ENCODE results near the gene EEF2KMT. TPM values are rescaled to one million over a fixed set of nuclear protein-coding genes. Genes with fewer than 3 reads are reported as not detected.

EEF2KMT gene
- total and polyA plus RNA-seq, 2 donors (not counting 3 experiments of a cell fraction or from before 2014, with no cell fraction given) = 13.9 to 15.5 TPM

DNA sequence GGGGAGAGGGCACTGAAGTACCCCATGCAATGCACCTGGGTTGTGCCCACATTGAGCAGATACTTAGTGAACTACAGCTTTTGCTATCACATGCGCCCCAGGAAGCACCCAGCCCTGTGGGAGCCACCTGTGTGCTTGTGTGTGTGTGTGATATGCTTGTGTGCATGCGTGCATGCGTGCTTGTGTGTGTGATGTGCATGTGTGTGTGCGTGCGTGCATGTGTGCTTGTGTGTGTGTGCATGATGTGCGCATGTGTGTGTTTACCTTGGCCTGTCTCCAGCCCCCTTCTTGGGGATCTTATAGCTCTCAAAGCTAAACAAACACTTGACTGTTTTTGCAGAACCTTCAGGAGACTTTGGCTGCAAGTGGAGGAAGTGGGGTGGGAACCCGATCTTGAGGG is 32.7 kb downstream of the EEF2KMT start:
- Histone ChIP-seq H3K4me2 (ENCODE audit: insufficient read depth, low read length) (no peak overlapping the region), H4K20me1 (replicated peaks; ENCODE audit: control insufficient read depth, extremely low read depth, insufficient read depth, low read length) (no peaks in the 10 kb centered on the region), H2AFZ (ENCODE audit: low read depth, low read length) (no peak overlapping the region), H3K27ac (ENCODE audit: insufficient read depth, low read depth, low read length) (no peak overlapping the region), H3K79me2 (ENCODE audit: control insufficient read depth, insufficient read depth, low read length) (no peaks in the 10 kb centered on the region), H3K4me3 (replicated peaks in 1 of 3; ENCODE audit: insufficient read depth in 1 of 3, low read depth in 1 of 3, low read length in 3 of 3) (no peak overlapping the region), H3K9ac (replicated peaks; ENCODE audit: extremely low read depth, insufficient read depth, low read length) (no peak overlapping the region), H3K27me3 (ENCODE audit: control insufficient read depth in 2 of 2, insufficient read depth in 2 of 2, low read length in 2 of 2) (peaks cover 0 to 3% of the 10 kb centered on the region in 2 experiments), H3K9me3 (replicated peaks; ENCODE audit: control insufficient read depth, insufficient read depth, low read length) (no peaks in the 10 kb centered on the region), H3K9me1 (replicated peaks; ENCODE audit: control insufficient read depth, extremely low read depth, insufficient read depth, low read length) (no peaks in the 10 kb centered on the region), H3K4me1 (ENCODE audit: control insufficient read depth, extremely low read depth, insufficient read depth, low read length) (no peaks in the 10 kb centered on the region), H3K36me3 (ENCODE audit: control insufficient read depth in 2 of 2, extremely low read depth in 1 of 2, insufficient read depth in 2 of 2, low read length in 2 of 2) (no peaks in the 10 kb centered on the region)
- no TSS peak for BruUV-seq (replicated peaks)
- intact Hi-C loops (cut with micrococcal nuclease) (no loop called here), dilution Hi-C loops (cut with MboI; ENCODE audit: extremely low pct_ligation_motif_present, low sequenced_read_pairs) (no loop called here)
- no peak for TF ChIP-seq POLR2AphosphoS5 (IDR thresholded peaks at IDR 0.05; ENCODE audit: insufficient read depth, low read depth, low read length)
- TF ChIP-seq, protein P1, sequence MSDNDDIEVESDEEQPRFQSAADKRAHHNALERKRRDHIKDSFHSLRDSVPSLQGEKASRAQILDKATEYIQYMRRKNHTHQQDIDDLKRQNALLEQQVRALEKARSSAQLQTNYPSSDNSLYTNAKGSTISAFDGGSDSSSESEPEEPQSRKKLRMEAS (IDR thresholded peaks at IDR 0.05; ENCODE audit: insufficient read depth, insufficient read length) = no peak
- TF ChIP-seq EZH2 (IDR thresholded peaks at IDR 0.05; ENCODE audit: borderline replicate concordance, low read depth, low read length, severe bottlenecking) = no peak
- TF ChIP-seq MYC (IDR thresholded peaks at IDR 0.05; ENCODE audit: low read depth, low read length) = no peak
- TF ChIP-seq, protein P2, sequence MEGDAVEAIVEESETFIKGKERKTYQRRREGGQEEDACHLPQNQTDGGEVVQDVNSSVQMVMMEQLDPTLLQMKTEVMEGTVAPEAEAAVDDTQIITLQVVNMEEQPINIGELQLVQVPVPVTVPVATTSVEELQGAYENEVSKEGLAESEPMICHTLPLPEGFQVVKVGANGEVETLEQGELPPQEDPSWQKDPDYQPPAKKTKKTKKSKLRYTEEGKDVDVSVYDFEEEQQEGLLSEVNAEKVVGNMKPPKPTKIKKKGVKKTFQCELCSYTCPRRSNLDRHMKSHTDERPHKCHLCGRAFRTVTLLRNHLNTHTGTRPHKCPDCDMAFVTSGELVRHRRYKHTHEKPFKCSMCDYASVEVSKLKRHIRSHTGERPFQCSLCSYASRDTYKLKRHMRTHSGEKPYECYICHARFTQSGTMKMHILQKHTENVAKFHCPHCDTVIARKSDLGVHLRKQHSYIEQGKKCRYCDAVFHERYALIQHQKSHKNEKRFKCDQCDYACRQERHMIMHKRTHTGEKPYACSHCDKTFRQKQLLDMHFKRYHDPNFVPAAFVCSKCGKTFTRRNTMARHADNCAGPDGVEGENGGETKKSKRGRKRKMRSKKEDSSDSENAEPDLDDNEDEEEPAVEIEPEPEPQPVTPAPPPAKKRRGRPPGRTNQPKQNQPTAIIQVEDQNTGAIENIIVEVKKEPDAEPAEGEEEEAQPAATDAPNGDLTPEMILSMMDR (IDR thresholded peaks at IDR 0.05; ENCODE audit: extremely low read depth in 1 of 2, insufficient read depth in 1 of 2, low read depth in 1 of 2, low read length in 2 of 2) = no peak
- TF ChIP-seq FOS (IDR thresholded peaks at IDR 0.05; ENCODE audit: borderline replicate concordance, insufficient read depth, low read length) = no peak
- TF ChIP-seq GATA2 (IDR thresholded peaks at IDR 0.05; ENCODE audit: insufficient read depth, insufficient read length, low read depth, low read length) = no peak
- TF ChIP-seq POLR2A (IDR thresholded peaks at IDR 0.05; ENCODE audit: low read depth, low read length) = no peak
- no peak for TF ChIP-seq JUN (IDR thresholded peaks at IDR 0.05; ENCODE audit: borderline replicate concordance, insufficient read depth, insufficient read length, low read depth)
- DNase-seq (ENCODE audit: low read depth, low spot score) (no peak), FAIRE-seq (no peak)
- ChIA-PET POLR2A (no interaction called here), CTCF (interaction anchor here (0.9 to 1.2 kb wide), 2 partner anchors 17 to 20 kb away, joined by 3 read pairs; no protein-coding TSS in a partner anchor)

Measured in endothelial cell of umbilical vein (primary cell).